Loucy (cell line): ENCODE data around the gene ARHGEF17.

Experiments
- H2AFZ ChIP-seq: fragments of 200-600 bp; sonication (generic); 2 replicates; pipeline ENCODE4 v1.6.0; 2016; ENCODE audit warnings: antibody characterized with exemption, mild to moderate bottlenecking, low read length, moderate library complexity
- H3F3A ChIP-seq: fragments of 200-600 bp; 2 replicates; pipeline ENCODE4 v1.6.0; 2016; ENCODE audit warnings: antibody characterized with exemption, low read depth, mild to moderate bottlenecking
- H3K27me3 ChIP-seq: fragments of 200-600 bp; sonication (generic); 2 replicates; pipeline ENCODE4 v1.6.1; 2014; ENCODE audit warnings: low read length, mild to moderate bottlenecking; ENCODE audit not compliant: insufficient read depth, poor library complexity, severe bottlenecking
- H3K36me3 ChIP-seq: fragments of 200-600 bp; sonication (generic); 2 replicates; pipeline ENCODE4 v1.6.1; 2016; ENCODE audit warnings: low read length; ENCODE audit not compliant: insufficient read depth
- H3K4me1 ChIP-seq: fragments of 200-600 bp; sonication (generic); 2 replicates; pipeline ENCODE4 v1.5.1; 2014; ENCODE audit warnings: low read length, mild to moderate bottlenecking; ENCODE audit not compliant: insufficient read depth, poor library complexity, severe bottlenecking
- H3K4me2 ChIP-seq: fragments of 200-600 bp; sonication (generic); 2 replicates; pipeline ENCODE4 v1.6.0; 2014; ENCODE audit warnings: antibody characterized with exemption, low read length, low read depth, mild to moderate bottlenecking; ENCODE audit not compliant: poor library complexity, severe bottlenecking
- H3K4me3 ChIP-seq: fragments of 200-600 bp; sonication (generic); 2 replicates; pipeline ENCODE4 v1.5.1; 2014; ENCODE audit warnings: low read length, mild to moderate bottlenecking, mixed read lengths; ENCODE audit not compliant: poor library complexity, severe bottlenecking
- H3K79me2 ChIP-seq: fragments of 200-600 bp; sonication (generic); 2 replicates; pipeline ENCODE4 v1.6.1; 2014; ENCODE audit warnings: low read length; ENCODE audit not compliant: insufficient read depth
- H3K9ac ChIP-seq: fragments of 200-600 bp; sonication (generic); 2 replicates; pipeline ENCODE4 v1.6.0; 2014; ENCODE audit warnings: mild to moderate bottlenecking, low read depth, low read length, moderate library complexity; ENCODE audit not compliant: poor library complexity, severe bottlenecking
- H3K9me2 ChIP-seq: fragments of 200-600 bp; sonication (generic); replicated peaks from 2 replicates; pipeline ENCODE4 v1.6.1; 2016; ENCODE audit warnings: low read depth, low read length, mixed read lengths
- H3K9me3 ChIP-seq: fragments of 200-600 bp; sonication (generic); 2 replicates; pipeline ENCODE4 v1.6.1; 2014; ENCODE audit warnings: mild to moderate bottlenecking, antibody characterized with exemption, low read length, low read depth; ENCODE audit not compliant: insufficient read depth
- H4K20me1 ChIP-seq: fragments of 200-600 bp; sonication (generic); 2 replicates; pipeline ENCODE4 v1.6.0; 2014; ENCODE audit warnings: antibody characterized with exemption, low read length, mild to moderate bottlenecking; ENCODE audit not compliant: insufficient read depth, poor library complexity, severe bottlenecking
- EZH2phosphoT487 ChIP-seq: fragments of 200-600 bp; IDR thresholded peaks from 2 replicates; pipeline ENCODE4 v1.6.1; 2018; ENCODE audit warnings: antibody characterized with exemption, mild to moderate bottlenecking, moderate library complexity, borderline replicate concordance
- TF ChIP-seq, protein P1 (sequence below): fragments of 200-600 bp; sonication (generic); conservative IDR thresholded peaks from 2 replicates; pipeline ENCODE4 v1.5.1; 2014; ENCODE audit warnings: mild to moderate bottlenecking, antibody characterized with exemption, low read length

The ARHGEF17 gene

DNA sequence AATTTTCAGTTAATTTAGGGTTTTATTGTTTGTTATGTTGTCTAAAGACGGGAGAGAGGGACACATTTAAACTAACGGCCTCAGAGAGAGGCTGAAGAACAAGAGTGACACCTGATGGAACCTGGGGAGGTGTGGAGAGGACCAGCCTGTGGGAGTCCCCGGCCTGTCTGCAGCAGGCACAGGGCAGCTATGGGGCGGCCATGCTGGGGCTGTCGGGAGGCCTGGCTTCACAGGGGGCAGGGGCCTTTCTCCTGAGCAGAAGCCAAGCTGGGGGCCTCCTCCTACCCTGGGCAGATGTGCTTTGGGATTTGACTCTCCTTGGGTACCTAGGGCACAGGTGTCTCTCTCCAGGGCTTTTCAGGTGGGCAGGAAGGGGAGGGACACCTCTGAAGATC, 90.1 kb downstream of the ARHGEF17 start:
- Histone ChIP-seq H3F3A (no peaks in the 10 kb centered on the region), H3K4me1 (peaks cover 3% of the 10 kb centered on the region), H3K9ac (no peak overlapping the region), H3K9me2 (no peaks in the 10 kb centered on the region), H3K4me2 (no peak overlapping the region), H3K9me3 (no peaks in the 10 kb centered on the region), H2AFZ (no peak overlapping the region), H3K79me2 (no peaks in the 10 kb centered on the region), H3K27me3 (no peaks in the 10 kb centered on the region), H3K36me3 (peaks cover 44% of the 10 kb centered on the region; the same call in 1 of the 2 replicates), H4K20me1 (no peaks in the 10 kb centered on the region), H3K4me3 (no peak overlapping the region)
- no peak for TF ChIP-seq EZH2phosphoT487
- TF ChIP-seq, protein P1, sequence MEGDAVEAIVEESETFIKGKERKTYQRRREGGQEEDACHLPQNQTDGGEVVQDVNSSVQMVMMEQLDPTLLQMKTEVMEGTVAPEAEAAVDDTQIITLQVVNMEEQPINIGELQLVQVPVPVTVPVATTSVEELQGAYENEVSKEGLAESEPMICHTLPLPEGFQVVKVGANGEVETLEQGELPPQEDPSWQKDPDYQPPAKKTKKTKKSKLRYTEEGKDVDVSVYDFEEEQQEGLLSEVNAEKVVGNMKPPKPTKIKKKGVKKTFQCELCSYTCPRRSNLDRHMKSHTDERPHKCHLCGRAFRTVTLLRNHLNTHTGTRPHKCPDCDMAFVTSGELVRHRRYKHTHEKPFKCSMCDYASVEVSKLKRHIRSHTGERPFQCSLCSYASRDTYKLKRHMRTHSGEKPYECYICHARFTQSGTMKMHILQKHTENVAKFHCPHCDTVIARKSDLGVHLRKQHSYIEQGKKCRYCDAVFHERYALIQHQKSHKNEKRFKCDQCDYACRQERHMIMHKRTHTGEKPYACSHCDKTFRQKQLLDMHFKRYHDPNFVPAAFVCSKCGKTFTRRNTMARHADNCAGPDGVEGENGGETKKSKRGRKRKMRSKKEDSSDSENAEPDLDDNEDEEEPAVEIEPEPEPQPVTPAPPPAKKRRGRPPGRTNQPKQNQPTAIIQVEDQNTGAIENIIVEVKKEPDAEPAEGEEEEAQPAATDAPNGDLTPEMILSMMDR: no peak

DNA sequence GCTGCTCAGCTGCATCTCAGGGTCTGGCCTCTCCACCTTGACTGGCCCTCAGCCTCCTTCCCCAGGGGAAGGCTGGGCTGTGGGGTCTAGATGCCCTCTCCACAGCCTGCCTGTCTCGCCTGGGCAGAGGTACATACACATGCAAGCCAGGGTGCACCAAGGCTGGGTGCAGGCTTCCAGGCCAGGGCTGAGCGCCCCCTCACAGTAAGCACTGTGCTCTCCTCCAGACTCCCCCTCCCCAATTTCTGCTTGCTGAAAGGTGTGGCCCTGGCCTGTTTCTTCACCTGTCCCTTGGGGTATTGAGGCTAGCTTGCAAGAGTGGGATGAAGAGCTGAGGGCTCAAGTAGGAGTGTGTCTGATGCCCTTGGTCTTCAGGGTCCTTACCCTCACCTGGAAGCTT, 90.6 kb downstream of the ARHGEF17 start:
- Histone ChIP-seq H3K4me2 (no peak overlapping the region), H3K27me3 (no peaks in the 10 kb centered on the region), H3K4me1 (peaks cover 3% of the 10 kb centered on the region), H4K20me1 (no peaks in the 10 kb centered on the region), H3K4me3 (no peak overlapping the region), H3F3A (no peaks in the 10 kb centered on the region), H3K36me3 (peaks cover 40% of the 10 kb centered on the region; the same call in 1 of the 2 replicates), H3K9ac (no peak overlapping the region), H2AFZ (no peak overlapping the region), H3K9me3 (no peaks in the 10 kb centered on the region), H3K9me2 (no peaks in the 10 kb centered on the region), H3K79me2 (no peaks in the 10 kb centered on the region)
- no peak for TF ChIP-seq EZH2phosphoT487
- TF ChIP-seq, protein P1: no peak

DNA sequence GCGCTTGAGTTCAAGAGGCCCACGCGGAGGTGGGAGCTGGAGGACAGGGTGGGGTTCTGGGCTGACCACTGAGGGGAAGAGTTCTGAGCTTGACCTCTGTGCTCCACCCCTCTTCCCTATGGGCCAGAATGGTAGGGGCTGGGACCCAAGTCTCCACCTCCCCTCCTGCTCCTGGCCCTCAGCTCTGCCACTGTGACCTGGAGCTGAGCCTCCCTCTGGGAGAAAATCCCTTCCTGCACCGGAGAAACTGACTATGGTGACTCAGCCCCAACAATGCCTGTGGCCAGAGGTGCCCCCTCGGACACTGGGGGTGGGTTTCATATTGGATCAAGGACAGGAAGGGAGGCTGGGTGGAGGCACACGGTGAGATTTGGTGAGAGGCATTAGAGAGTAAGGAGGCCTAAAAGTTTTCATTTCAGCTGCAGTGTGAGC, 91.1 kb downstream of the ARHGEF17 start:
- Histone ChIP-seq H2AFZ (no peak overlapping the region), H3K4me2 (no peak overlapping the region)

More for the DNA sequence above, 91.1 kb downstream of the ARHGEF17 start:
- no peaks in the 10 kb centered on the region for H3F3A ChIP-seq
- peaks cover 35% of the 10 kb centered on the region; the same call in 1 of the 2 replicates for H3K36me3 ChIP-seq
- no peak overlapping the region for H3K9ac ChIP-seq
- no peaks in the 10 kb centered on the region for H3K9me3 ChIP-seq
- no peaks in the 10 kb centered on the region for H3K27me3 ChIP-seq
- peaks cover 3% of the 10 kb centered on the region for H3K4me1 ChIP-seq
- H3K9me2 ChIP-seq: no peaks in the 10 kb centered on the region
- no peaks in the 10 kb centered on the region for H3K79me2 ChIP-seq
- H4K20me1 ChIP-seq: no peaks in the 10 kb centered on the region
- TF ChIP-seq, protein P1: no peak
- no peak for TF ChIP-seq EZH2phosphoT487
- no peak overlapping the region for H3K4me3 ChIP-seq
